Heart right ventricle (tissue), 16 donors: Measurements from ENCODE around the gene TCEAL1. TPM values are rescaled to one million over a fixed set of nuclear protein-coding genes. Genes with fewer than 3 reads are reported as not detected.
"Not testable (repeated sequence)": the region's sequence is repeated elsewhere in the genome, so short reads cannot be mapped to it uniquely, and the experiment has no call there.

Experiments used
- ATAC-seq, 8 donors: fragments of 200-7000 bp; cut with Tn5 transposase; one replicate each; pipeline ENCODE4 v1.9.1; 2020; ENCODE audit warnings: mild to moderate bottlenecking in 8 of 8, moderate library complexity in 8 of 8, moderate number of reproducible peaks in 1 of 8
- DNase-seq, 2 donors: peaks; one replicate each; pipeline ENCODE4 v3.0.0-alpha.2; 2020
- H3K27ac ChIP-seq, 10 donors: fragments of 200-600 bp; sonication (generic) in 2 of 10; one replicate each; pipeline versions ENCODE4 v1.5.0 to v1.8.0; 2020 to 2022; ENCODE audit warnings: mild to moderate bottlenecking in 3 of 10
- H3K27me3 ChIP-seq, 7 donors: fragments of 200-600 bp; one replicate each; pipeline ENCODE4 v1.8.0; 2021 to 2022; ENCODE audit warnings: mild to moderate bottlenecking in 2 of 7
- H3K36me3 ChIP-seq, 9 donors: fragments of 200-600 bp; sonication (generic) in 1 of 9; one replicate each; pipeline versions ENCODE4 v1.5.0 to v1.8.0; 2020 to 2022; ENCODE audit warnings: mild to moderate bottlenecking in 2 of 9
- H3K4me1 ChIP-seq, 9 donors: fragments of 200-600 bp; sonication (generic) in 1 of 9; one replicate each; pipeline versions ENCODE4 v1.5.0 to v1.8.0; 2020 to 2022; ENCODE audit warnings: mild to moderate bottlenecking in 4 of 9
- H3K4me3 ChIP-seq, 10 donors: fragments of 200-600 bp; sonication (generic) in 2 of 10; one replicate each; pipeline versions ENCODE4 v1.5.0 to v1.8.0; 2020 to 2022; ENCODE audit warnings: mild to moderate bottlenecking in 7 of 10, moderate library complexity in 2 of 10
- H3K9me3 ChIP-seq, 11 donors: fragments of 200-600 bp in 10 of 11; sonication (generic) in 2 of 11; one replicate each; pipeline versions ENCODE4 v1.5.0 to v1.8.0; 2013 to 2022; ENCODE audit warnings: mild to moderate bottlenecking in 2 of 11, control low read depth in 1 of 11, moderate library complexity in 1 of 11
- WGBS, 2 donors: extraction: QIAGEN DNeasy Blood & Tissue Kit; methylation state at CpG; one replicate each; pipeline ENCODE4 v1.1.7; 2013; ENCODE audit warnings: inconsistent platforms in 1 of 2; 5-methylcytosine and 5-hydroxymethylcytosine counted together
- intact Hi-C, 10 donors: fragments of 100-400 bp; cut with DNase I; formaldehyde crosslinking; loops; one replicate each; pipeline versions ENCODE4 v1.11.1 to v1.14.2; 2022
- polyA plus RNA-seq, 2 donors: library from polyadenylated mRNA; stranded (reverse); fragments of 200-250 nt; gene quantifications; one replicate each; pipeline ENCODE4 v1.2.3, GENCODE V29; 2013
- total RNA-seq, 10 donors: library from RNA; stranded (reverse); fragmentation: NEBNext Ultra II Directional in 3 of 10; extraction: Animal tissue kit (Norgen Biotek cat#: 25700) in 3 of 10; gene quantifications; one replicate each; pipeline versions ENCODE4 v1.2.1 to v1.2.4, GENCODE V29; 2021 to 2023
- TF ChIP-seq, protein P1 (sequence below), 9 donors: fragments of 200-600 bp; sonication (generic) in 2 of 9; IDR thresholded peaks; one replicate each; pipeline versions ENCODE4 v1.5.0 to v1.8.0; 2021 to 2022; ENCODE audit warnings: antibody characterized with exemption in 9 of 9, mild to moderate bottlenecking in 5 of 9, moderate library complexity in 1 of 9
- donor health status: Arrhythmogenic right ventricular cardiomyopathy.
- donor health status: ischemic (EF 13 %, LVEDD 7.1; RV severe dilation, severe dysfunction).
- donor health status: healthy with polysubstance abuse.
- donor health status: DM: no; HTN: yes; CAD: no.
- donor health status: DM: no; HTN: no; CAD: no.
- donor health status: ischemic (EF 25% LVEDD 6.9; RV normal size, moderate dysfunction).
- donor health status: ischemic (EF 25% LVEDD 5.7; RV mildly dilated, moderate dysfunction).
- donor health status: healthy.
- donor health status: DM: yes; HTN: yes; CAD: no.
- donor health status: Ischemic cardiomyopathy.
- donor health status: ischemic (EF 35%, LVEDD 5.7; RV mildly dilated, moderate dysfunction).
- donor health status: nonischemic (EF 11% LVEDD 7.7; RV severe dilation, severe dysfunction).
- donor health status: DM: yes; HTN: yes; CAD: no.
- donor health status: PGD.
- donor health status: ischemic (EF 29% LVEDD 5.4; RV normal size, mild dysfunction).
- donor health status: nonischemic (EF 23%, LVEDD 6.1; RV moderate dilation, normal function).

The TCEAL1 gene
- total and polyA plus RNA-seq, 12 donors, result 16.6 to 33.0 (median 21.6) TPM

DNA sequence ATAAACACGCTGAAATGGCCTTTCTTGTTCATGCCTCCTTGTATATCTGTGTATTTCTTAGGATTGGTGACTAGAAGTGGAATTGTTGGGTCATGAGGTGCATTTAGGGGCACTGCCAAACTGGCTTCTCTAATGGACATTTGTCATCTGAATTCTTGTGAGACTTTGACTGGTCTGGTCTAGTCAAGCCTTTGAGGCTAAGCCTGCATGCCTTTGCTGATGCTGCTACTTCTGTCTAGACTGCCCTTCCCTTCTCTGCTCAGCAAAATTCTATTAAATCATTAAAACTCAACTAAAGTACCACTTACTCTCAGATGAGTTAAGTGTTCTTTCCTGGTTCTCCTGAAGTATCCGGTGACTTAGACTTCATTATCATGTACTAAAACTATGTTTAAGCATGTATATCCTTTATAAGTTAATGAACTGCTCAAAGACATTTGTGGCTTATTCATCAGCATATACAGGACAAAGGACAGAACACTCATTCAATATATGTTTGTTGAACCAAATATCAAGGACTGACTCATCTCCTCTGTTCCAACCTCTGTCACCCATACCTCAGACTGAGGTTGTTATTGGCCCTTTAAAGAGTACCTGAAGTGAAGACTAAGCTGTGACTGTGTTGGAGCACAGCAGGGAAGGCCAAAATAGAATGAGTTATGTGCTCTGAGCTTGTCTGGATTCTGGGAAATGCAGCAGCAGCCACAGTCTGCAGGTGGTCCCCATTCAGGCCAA is 9.0 kb downstream of the TCEAL1 start:
- ATAC-seq (no peak), DNase-seq (no peak)
- Histone ChIP-seq H3K27ac (no peak overlapping the region), H3K27me3 (peaks cover 0 to 40% (median 0%) of the 10 kb centered on the region in 7 donors), H3K9me3 (no peaks in the 10 kb centered on the region), H3K4me3 (no peak overlapping the region), H3K36me3 (no peaks in the 10 kb centered on the region), H3K4me1 (no peaks in the 10 kb centered on the region)
- intact Hi-C loops, result loop anchor here in 1 of 10 donors (10.0 kb wide), 1 partner anchor 47 kb away; the partner anchor contains the start of gene MORF4L2
- 92 to 93% methylated on average over 2 of the region's 2 CpGs for WGBS, 2 donors
- TF ChIP-seq, protein P1, sequence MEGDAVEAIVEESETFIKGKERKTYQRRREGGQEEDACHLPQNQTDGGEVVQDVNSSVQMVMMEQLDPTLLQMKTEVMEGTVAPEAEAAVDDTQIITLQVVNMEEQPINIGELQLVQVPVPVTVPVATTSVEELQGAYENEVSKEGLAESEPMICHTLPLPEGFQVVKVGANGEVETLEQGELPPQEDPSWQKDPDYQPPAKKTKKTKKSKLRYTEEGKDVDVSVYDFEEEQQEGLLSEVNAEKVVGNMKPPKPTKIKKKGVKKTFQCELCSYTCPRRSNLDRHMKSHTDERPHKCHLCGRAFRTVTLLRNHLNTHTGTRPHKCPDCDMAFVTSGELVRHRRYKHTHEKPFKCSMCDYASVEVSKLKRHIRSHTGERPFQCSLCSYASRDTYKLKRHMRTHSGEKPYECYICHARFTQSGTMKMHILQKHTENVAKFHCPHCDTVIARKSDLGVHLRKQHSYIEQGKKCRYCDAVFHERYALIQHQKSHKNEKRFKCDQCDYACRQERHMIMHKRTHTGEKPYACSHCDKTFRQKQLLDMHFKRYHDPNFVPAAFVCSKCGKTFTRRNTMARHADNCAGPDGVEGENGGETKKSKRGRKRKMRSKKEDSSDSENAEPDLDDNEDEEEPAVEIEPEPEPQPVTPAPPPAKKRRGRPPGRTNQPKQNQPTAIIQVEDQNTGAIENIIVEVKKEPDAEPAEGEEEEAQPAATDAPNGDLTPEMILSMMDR (IDR thresholded peaks at IDR 0.05), result no peak

DNA sequence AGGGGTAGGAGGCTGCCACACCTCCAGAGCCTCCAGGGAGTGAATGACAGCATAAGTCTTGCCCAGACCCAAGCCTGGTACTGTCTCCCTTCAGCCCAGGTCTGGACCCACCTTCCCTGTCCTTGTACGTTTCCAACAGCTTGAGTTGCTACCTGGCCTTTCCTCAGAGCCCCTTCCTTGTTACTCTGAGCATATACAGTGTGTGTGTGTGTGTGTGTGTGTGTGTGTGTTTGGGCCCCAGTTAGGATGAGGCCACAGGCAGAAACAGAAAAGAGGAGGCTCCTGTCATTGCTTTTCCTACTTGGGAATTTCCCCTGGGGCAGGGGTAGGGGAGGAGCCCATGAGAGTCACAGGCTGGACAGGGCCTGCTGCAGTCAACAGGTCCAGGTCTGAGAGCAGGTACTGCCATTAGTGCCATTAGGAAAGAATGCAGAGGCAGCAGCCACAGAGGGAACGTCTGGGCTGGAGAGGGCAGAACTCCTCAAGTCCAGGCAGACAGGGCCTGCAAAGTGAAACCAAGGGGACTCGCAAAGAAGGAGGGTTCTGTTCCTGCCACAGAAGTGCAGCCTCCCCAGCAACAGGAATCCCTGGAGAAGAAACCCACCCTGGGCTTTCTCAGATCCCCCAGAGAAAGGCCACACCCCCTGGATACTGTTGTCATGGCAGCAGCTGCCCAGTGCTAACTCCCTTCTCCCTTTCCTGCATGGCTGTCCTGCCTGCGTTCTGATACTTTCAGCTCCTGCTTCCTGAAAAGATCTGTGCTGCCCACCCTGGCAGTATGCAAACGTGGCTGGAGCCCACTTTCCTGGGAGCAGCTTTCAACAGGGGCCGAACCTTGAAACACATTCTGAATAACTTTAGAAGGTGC is 9.9 kb downstream of the TCEAL1 start:
- ATAC-seq, H3K36me3 ChIP-seq, H3K9me3 ChIP-seq, H3K4me1 ChIP-seq, DNase-seq, H3K27ac ChIP-seq, H3K4me3 ChIP-seq: not testable (repeated sequence)
- intact Hi-C loops, result loop anchor here in 1 of 10 donors (10.0 kb wide), 1 partner anchor 46 kb away; the partner anchor contains the start of gene MORF4L2
- H3K27me3 ChIP-seq, result peaks cover 0 to 47% (median 0%) of the 10 kb centered on the region in 7 donors
- 43 to 66% methylated on average over 4 to 6 of the region's 6 CpGs for WGBS, 2 donors

DNA sequence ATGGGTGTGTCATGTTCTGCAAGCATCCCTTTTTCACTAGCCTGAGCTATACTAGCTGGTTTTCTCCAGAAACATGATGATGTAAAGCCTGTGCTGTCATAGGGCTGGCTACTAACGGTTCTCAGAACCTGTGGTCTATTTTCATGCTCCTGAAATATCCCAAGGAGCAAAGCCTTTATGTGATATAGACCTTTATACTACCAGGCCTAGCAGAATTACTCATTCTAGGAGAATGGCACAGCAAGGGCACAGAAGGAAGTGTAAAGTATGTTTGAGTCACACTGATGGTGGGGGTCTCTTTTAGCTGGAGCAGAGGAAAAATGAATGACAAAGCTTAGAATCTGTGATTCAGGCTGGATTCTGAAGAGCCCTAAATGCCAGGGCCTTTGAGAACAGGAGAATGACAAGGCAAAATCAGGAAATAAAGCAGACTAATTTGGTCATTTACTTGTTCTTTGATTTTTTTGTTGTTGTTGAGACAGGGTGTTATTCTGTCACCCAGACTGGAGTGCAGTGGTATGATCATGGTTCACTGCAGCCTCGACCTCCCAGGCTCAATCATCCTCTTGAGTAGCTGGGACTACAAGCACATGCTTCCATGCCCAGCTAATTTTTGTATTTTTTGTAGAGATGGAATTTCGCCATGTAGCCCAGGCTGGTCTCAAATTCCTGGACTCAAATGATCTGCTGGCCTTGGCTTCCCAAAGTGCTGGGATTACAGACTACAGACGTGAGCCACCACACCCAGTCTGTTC is 11.8 kb downstream of the TCEAL1 start:
- 87 to 89% methylated on average over 4 of the region's 4 CpGs for WGBS, 2 donors
- no peak overlapping the region for H3K27ac ChIP-seq
- H3K9me3 ChIP-seq, result no peaks in the 10 kb centered on the region
- H3K27me3 ChIP-seq, result peaks cover 0 to 49% (median 0%) of the 10 kb centered on the region in 7 donors
- ATAC-seq (no peak), DNase-seq (no peak)
- intact Hi-C loops, result no loop called here
- no peaks in the 10 kb centered on the region for H3K36me3 ChIP-seq
- no peak overlapping the region for H3K4me3 ChIP-seq
- TF ChIP-seq, protein P1 (IDR thresholded peaks at IDR 0.05), result no peak
- H3K4me1 ChIP-seq, result no peaks in the 10 kb centered on the region

DNA sequence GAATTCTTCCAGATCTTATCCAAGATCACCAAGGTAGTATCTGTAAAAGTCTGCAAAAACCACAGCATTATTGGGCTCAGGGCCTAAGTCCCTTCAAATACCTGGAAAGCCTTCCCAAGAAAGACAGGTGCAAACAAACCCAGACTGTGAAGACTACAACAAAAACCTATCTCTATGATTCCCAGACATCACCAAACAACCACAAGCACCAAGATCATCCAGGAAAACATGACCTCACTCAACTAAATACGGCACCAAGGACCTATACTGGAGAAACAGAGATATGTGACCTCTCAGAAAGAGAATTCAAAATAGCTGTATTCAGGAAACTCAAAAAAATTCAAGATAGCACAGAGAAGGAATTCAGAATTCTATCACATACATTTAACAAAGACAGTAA is 15.3 kb downstream of the TCEAL1 start:
- TF ChIP-seq, protein P1 (IDR thresholded peaks at IDR 0.05), result no peak
- Histone ChIP-seq H3K4me1 (no peaks in the 10 kb centered on the region), H3K36me3 (no peaks in the 10 kb centered on the region), H3K27ac (no peak overlapping the region), H3K9me3 (peaks cover 0 to 7% (median 0%) of the 10 kb centered on the region in 11 donors), H3K4me3 (no peak overlapping the region), H3K27me3 (peaks cover 0 to 40% (median 0%) of the 10 kb centered on the region in 7 donors)
- ATAC-seq, result no peak
- intact Hi-C loops, result no loop called here
- DNase-seq, result no peak
- WGBS, 2 donors, result 66 to 90% methylated on average over 1 of the region's 1 CpG
